Measurements from ENCODE around the gene DHRS2.
A peak's percentile ranks its signal among the peaks of the same experiment; 100 is the strongest.
"Not testable (repeated sequence)": the region's sequence is repeated elsewhere in the genome, so short reads cannot be mapped to it uniquely, and the experiment has no call there.

Gene DHRS2, protein sequence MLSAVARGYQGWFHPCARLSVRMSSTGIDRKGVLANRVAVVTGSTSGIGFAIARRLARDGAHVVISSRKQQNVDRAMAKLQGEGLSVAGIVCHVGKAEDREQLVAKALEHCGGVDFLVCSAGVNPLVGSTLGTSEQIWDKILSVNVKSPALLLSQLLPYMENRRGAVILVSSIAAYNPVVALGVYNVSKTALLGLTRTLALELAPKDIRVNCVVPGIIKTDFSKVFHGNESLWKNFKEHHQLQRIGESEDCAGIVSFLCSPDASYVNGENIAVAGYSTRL

DNA sequence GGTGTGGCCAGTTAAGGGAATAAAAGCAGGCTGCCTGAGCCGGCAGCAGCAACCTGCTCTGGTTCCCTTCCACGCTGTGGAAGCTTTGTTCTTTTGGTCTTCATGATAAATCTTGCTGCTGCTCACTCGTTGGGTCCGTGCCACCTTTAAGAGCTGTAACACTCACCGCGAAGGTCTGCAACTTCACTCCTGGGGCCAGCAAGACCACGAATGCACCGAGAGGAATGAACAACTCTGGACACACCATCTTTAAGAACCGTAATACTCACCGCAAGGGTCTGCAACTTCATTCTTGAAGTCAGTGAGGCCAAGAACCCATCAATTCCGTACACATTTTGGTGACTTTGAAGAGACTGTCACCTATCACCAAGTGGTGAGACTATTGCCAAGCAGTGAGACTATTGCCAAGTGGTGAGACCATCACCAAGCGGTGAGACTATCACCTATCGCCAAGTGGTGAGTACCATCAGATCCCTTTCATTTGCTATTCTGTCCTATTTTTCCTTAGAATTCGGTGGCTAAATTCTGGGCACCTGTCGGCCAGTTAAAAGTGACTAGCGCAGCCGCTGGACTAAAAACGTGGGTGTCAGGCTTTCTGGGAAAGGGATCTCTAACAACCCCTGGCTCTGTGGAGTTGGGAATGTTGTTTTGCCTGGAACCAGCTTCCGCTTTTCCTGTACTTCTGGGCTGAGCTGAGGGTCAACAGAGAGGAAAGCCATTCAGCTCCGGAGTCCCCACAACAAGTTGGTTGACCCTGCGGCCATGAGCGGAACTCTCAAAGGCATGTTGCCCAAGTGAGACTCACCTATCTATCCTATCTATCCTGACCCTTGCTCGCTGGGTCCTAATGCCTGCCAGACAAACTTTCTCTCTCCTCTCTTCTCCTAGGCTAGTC, at the start of gene DHRS2:
TSS of gene DHRS2 (plus strand) at position 48 of the 895 bp plus-strand sequence. CDS start 2,501 bp downstream, outside the sequence.
- Histone ChIP-seq H3K27ac (no peak within 1 kb of the TSS), H3K4me1 (ENCODE audit: control insufficient read depth in 1 of 2, insufficient read depth in 1 of 2, low read depth in 1 of 2, low read length in 1 of 2) (no peaks in the 10 kb centered on the region), H3K4me3 (ENCODE audit: low read depth in 1 of 2, low read length in 1 of 2) (no peak within 1 kb of the TSS), H3K27me3 (peaks cover 14% of the 10 kb centered on the region), H3K9me3 (no peaks in the 10 kb centered on the region), H3K36me3 (no peaks in the 10 kb centered on the region)
- TF ChIP-seq, protein P1, sequence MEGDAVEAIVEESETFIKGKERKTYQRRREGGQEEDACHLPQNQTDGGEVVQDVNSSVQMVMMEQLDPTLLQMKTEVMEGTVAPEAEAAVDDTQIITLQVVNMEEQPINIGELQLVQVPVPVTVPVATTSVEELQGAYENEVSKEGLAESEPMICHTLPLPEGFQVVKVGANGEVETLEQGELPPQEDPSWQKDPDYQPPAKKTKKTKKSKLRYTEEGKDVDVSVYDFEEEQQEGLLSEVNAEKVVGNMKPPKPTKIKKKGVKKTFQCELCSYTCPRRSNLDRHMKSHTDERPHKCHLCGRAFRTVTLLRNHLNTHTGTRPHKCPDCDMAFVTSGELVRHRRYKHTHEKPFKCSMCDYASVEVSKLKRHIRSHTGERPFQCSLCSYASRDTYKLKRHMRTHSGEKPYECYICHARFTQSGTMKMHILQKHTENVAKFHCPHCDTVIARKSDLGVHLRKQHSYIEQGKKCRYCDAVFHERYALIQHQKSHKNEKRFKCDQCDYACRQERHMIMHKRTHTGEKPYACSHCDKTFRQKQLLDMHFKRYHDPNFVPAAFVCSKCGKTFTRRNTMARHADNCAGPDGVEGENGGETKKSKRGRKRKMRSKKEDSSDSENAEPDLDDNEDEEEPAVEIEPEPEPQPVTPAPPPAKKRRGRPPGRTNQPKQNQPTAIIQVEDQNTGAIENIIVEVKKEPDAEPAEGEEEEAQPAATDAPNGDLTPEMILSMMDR (IDR thresholded peaks at IDR 0.05) = no peak

DNA sequence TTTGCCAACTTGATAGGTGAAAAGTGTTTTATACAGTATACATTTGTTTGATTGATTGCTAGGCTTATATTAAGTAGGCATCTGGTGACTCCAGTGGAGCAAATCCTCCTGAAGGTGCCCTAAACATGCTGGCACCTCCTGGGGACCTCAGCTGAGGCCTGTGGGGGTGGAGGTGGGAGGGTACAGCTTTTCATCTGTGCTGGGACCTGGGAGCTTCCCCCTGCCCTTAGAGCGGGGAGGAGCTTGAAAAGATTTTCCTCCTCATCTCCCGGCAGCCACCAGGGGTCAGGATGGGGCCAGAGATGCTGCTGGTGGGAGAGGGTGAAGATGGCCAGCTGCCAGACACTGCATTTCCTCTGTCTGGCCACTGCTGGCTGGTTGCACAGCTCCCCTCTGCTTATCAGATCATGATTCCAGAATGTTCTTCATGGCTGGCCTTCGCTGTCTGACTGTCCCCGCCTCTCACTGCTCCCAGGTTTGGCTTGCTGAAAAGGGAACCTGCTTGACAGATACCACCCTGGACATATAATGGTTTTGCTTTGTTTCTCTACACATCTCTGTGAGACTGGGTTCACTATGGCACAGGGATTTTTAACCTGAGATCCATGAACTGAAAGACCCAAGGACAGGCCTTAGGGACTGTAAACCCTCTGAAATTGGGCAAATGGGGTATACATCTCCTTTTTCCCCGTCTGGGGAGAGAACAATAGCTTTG, 47.1 kb upstream of the DHRS2 start:
- peaks cover 22% of the 10 kb centered on the region for H3K27me3 ChIP-seq
- H3K36me3 ChIP-seq = no peaks in the 10 kb centered on the region
- H3K4me3 ChIP-seq (ENCODE audit: low read depth in 1 of 2, low read length in 1 of 2) = no peak overlapping the region
- H3K4me1 ChIP-seq (ENCODE audit: control insufficient read depth in 1 of 2, insufficient read depth in 1 of 2, low read depth in 1 of 2, low read length in 1 of 2) = no peaks in the 10 kb centered on the region
- no peak overlapping the region for H3K27ac ChIP-seq
- H3K9me3 ChIP-seq = no peaks in the 10 kb centered on the region
- TF ChIP-seq, protein P1 (IDR thresholded peaks at IDR 0.05) = peak; percentile 14

DNA sequence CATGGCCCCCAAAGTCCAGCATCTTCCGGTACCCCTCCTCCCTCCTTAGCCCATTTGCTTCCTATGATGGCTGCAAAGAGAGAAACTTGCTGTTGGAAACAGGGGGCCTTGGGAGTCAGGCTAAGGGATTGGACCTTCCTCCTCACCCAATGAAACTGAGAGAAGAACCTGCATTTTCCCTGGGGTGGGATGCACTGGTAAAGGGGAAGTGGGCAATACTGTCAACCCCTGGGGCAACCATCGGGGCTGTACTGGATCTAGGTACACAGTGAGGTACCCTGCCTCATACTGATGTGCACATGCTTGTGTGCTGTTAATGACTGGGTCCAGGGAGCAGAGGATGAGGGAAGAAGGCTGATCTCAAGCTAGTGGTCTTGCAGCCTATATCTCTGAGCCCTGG, 46.6 kb upstream of the DHRS2 start:
- Histone ChIP-seq H3K4me3 (ENCODE audit: low read depth in 1 of 2, low read length in 1 of 2) (no peak overlapping the region), H3K27ac (no peak overlapping the region), H3K9me3 (no peaks in the 10 kb centered on the region), H3K27me3 (peaks cover 21% of the 10 kb centered on the region), H3K4me1 (ENCODE audit: control insufficient read depth in 1 of 2, insufficient read depth in 1 of 2, low read depth in 1 of 2, low read length in 1 of 2) (no peaks in the 10 kb centered on the region), H3K36me3 (no peaks in the 10 kb centered on the region)
- TF ChIP-seq, protein P1 (IDR thresholded peaks at IDR 0.05) = no peak

DNA sequence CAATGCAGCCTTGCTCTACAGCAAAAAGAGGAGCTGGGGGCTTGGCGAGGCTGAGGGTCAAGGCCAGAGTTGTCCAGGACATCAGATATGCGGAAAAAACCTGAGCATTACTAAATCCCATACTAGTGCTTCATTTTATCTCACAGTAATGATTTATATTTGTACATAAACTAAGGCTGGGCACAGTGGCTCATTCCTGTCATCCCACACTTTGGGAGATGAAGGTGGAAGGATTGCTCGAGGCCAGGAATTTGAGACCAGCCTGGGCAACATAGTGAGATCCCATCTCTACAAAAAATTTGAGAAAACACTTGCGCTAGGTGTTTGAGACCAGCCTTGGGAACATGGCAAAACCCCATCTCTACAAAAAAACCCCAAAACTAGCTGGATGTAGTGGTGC, 46.0 kb upstream of the DHRS2 start:
- Histone ChIP-seq H3K9me3 (no peaks in the 10 kb centered on the region), H3K4me1 (ENCODE audit: control insufficient read depth in 1 of 2, insufficient read depth in 1 of 2, low read depth in 1 of 2, low read length in 1 of 2) (no peaks in the 10 kb centered on the region), H3K36me3 (no peaks in the 10 kb centered on the region), H3K4me3 (ENCODE audit: low read depth in 1 of 2, low read length in 1 of 2) (no peak overlapping the region), H3K27ac (no peak overlapping the region), H3K27me3 (peaks cover 21% of the 10 kb centered on the region)
- TF ChIP-seq, protein P1 (IDR thresholded peaks at IDR 0.05) = no peak

DNA sequence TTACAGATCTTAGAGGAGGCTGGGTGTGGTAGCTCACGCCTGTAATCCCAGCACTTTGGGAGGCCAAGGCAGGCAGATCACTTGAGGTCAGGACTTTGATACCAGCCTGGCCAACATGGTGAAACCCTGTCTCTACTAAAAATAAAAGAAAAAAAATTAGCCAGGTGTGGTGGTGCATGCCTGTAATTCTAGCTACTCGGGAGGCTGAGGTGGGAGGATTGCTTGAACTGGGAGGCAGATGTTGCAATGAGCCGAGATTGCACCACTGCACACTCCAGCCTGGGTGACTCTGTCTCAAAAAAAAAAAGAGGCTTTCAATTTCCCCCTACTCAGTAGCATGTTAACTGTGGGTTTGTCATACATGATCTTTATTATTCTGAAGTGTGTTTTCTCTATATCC, 42.0 kb upstream of the DHRS2 start:
- H3K27ac ChIP-seq; H3K27me3 ChIP-seq; H3K9me3 ChIP-seq; H3K4me1 ChIP-seq (ENCODE audit: control insufficient read depth in 1 of 2, insufficient read depth in 1 of 2, low read depth in 1 of 2, low read length in 1 of 2); H3K4me3 ChIP-seq (ENCODE audit: low read depth in 1 of 2, low read length in 1 of 2); H3K36me3 ChIP-seq: not testable (repeated sequence)
